Lung (tissue), 12 donors: ENCODE data around the gene DLG2. TPM values are rescaled to one million over a fixed set of nuclear protein-coding genes. Genes with fewer than 3 reads are reported as not detected.

Experiments used
- ATAC-seq: fragments of 200-7000 bp; cut with Tn5 transposase; one replicate; pipeline ENCODE4 v1.9.1; 2020; ENCODE audit warnings: moderate number of reproducible peaks; ENCODE audit not compliant: insufficient read depth, low FRiP score
- DNase-seq, 3 donors: peaks; one replicate each; pipeline ENCODE4 v3.0.0-alpha.2; 2013 to 2017
- H3K27ac ChIP-seq, 2 donors: one replicate each; pipeline ENCODE4 v1.5.1; 2013; ENCODE audit warnings: mild to moderate bottlenecking in 2 of 2, moderate library complexity in 2 of 2, control low read depth in 1 of 2, inconsistent platforms in 1 of 2, low read depth in 1 of 2, low read length in 1 of 2
- H3K27me3 ChIP-seq, 3 donors: one replicate each; pipeline ENCODE4 v1.5.1; 2013; ENCODE audit warnings: low read length in 2 of 3; ENCODE audit not compliant: control insufficient read depth in 3 of 3, insufficient read depth in 3 of 3
- H3K36me3 ChIP-seq, 4 donors: one replicate each; pipeline ENCODE4 v1.5.1; 2013; ENCODE audit warnings: low read length in 4 of 4, mild to moderate bottlenecking in 1 of 4, moderate library complexity in 1 of 4; ENCODE audit not compliant: control insufficient read depth in 4 of 4, insufficient read depth in 4 of 4
- H3K4me1 ChIP-seq, 5 donors: one replicate each; pipeline ENCODE4 v1.5.1; 2013; ENCODE audit warnings: low read length in 5 of 5, mild to moderate bottlenecking in 2 of 5, moderate library complexity in 1 of 5; ENCODE audit not compliant: control insufficient read depth in 5 of 5, insufficient read depth in 5 of 5
- H3K4me3 ChIP-seq: one replicate; pipeline ENCODE4 v1.5.1; 2013; ENCODE audit warnings: mild to moderate bottlenecking, control low read depth, moderate library complexity
- H3K9ac ChIP-seq, 2 donors: one replicate each; pipeline ENCODE4 v1.5.1; 2013; ENCODE audit warnings: low read length in 2 of 2, control low read depth in 1 of 2; ENCODE audit not compliant: insufficient read depth in 1 of 2
- H3K9me3 ChIP-seq, 4 donors: one replicate each; pipeline ENCODE4 v1.5.1; 2013; ENCODE audit warnings: low read length in 3 of 4, mild to moderate bottlenecking in 1 of 4, moderate library complexity in 1 of 4; ENCODE audit not compliant: control insufficient read depth in 4 of 4, insufficient read depth in 3 of 4
- CTCF ChIP-seq: IDR thresholded peaks from 2 replicates; pipeline ENCODE4 v1.5.1; 2012; ENCODE audit warnings: mild to moderate bottlenecking; ENCODE audit errors: control extremely low read depth, extremely low read depth
- WGBS, 2 donors: extraction: QIAGEN DNeasy Blood & Tissue Kit; methylation state at CpG; one replicate each; pipeline ENCODE4 v1.1.7; 2013; 5-methylcytosine and 5-hydroxymethylcytosine counted together
- polyA plus RNA-seq, 2 donors: library from polyadenylated mRNA; stranded (reverse); fragments of 200-250 nt; gene quantifications; one replicate each; pipeline ENCODE4 v1.2.1, GENCODE V29; 2013
- total RNA-seq, 2 donors: library from RNA; depleted of rRNA in 1 of 2; stranded (reverse); fragments of >200 nt in 1 of 2; gene quantifications; one replicate each; pipeline ENCODE4 v1.2.1, GENCODE V29; 2014 to 2021
- donor health status: control.
- donor health status: control.
- donor health status: Bipolar disorder and iron deficiency.
- donor health status: healthy.
- donor health status: DM: yes; HTN: yes; CAD: no.

The DLG2 gene
- total and polyA plus RNA-seq, 4 donors, result 0.32 to 24.1 (median 5.4) TPM

DNA sequence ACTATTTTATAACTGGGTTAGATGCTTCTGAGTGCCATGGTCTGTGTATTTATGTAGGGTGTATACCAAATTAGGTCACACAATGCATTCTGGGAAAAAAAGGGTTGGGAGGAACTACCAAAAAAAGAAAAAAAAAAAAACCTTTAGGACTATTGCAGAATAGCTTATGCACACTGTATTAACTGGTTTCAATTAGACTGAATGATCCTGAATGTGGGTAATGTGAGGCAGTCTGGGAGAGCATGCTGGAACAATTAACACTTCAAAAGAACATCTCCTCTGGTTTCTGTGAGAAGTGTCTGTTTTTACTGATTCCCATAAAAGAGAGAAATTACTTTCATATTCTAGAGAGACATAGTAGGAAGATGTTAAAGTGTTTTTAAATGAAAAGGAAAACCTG is 521.3 kb downstream of the DLG2 start:
- Histone ChIP-seq H3K9me3 (no peaks in the 10 kb centered on the region), H3K4me1 (no peaks in the 10 kb centered on the region), H3K4me3 (no peak overlapping the region), H3K9ac (no peak overlapping the region), H3K36me3 (no peaks in the 10 kb centered on the region), H3K27me3 (no peaks in the 10 kb centered on the region), H3K27ac (no peak overlapping the region)
- no peak for TF ChIP-seq CTCF
- ATAC-seq (no peak), DNase-seq (no peak)

GRCh38 chr11:85099522-85099921 is 527.6 kb downstream of the DLG2 start:
- H3K27ac ChIP-seq, result no peak overlapping the region
- WGBS, 2 donors, result 80 to 86% methylated on average over 3 of the region's 3 CpGs
- no peak for TF ChIP-seq CTCF
- no peak for ATAC-seq
- no peaks in the 10 kb centered on the region for H3K27me3 ChIP-seq
- no peak overlapping the region for H3K9ac ChIP-seq
- H3K4me1 ChIP-seq, result peaks cover 0 to 5% (median 0%) of the 10 kb centered on the region in 5 donors
- no peaks in the 10 kb centered on the region for H3K9me3 ChIP-seq
- no peak overlapping the region for H3K4me3 ChIP-seq
- H3K36me3 ChIP-seq, result no peaks in the 10 kb centered on the region
- no peak for DNase-seq

DNA sequence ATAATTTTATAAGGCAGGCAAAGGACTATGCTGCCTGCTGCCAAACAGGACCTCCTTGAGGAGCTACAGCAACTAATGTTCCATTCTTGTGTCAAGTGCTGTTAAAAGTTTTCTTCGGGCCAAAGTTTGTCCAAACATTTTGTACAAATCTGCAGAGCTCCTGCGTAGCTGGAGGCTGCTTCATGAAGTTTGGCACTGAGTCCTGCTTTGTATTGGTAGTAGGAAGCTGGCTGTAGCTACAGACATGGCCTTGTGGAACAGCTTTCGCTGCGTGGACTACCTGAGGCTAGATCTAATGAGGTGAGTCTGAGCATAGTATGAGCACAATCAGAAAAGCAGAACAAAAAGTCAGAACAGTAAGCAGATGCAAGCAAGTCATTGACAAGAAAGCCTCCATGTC is 528.1 kb downstream of the DLG2 start:
- WGBS, 2 donors, result 55% methylated on average over 4 of the region's 4 CpGs
- Histone ChIP-seq H3K9ac (no peak overlapping the region), H3K4me3 (no peak overlapping the region), H3K4me1 (peaks cover 0 to 5% (median 0%) of the 10 kb centered on the region in 5 donors), H3K27ac (no peak overlapping the region), H3K36me3 (no peaks in the 10 kb centered on the region), H3K9me3 (no peaks in the 10 kb centered on the region), H3K27me3 (no peaks in the 10 kb centered on the region)
- no peak for TF ChIP-seq CTCF
- DNase-seq (peak in 1 of 3 donors; percentile 5), ATAC-seq (no peak)

DNA sequence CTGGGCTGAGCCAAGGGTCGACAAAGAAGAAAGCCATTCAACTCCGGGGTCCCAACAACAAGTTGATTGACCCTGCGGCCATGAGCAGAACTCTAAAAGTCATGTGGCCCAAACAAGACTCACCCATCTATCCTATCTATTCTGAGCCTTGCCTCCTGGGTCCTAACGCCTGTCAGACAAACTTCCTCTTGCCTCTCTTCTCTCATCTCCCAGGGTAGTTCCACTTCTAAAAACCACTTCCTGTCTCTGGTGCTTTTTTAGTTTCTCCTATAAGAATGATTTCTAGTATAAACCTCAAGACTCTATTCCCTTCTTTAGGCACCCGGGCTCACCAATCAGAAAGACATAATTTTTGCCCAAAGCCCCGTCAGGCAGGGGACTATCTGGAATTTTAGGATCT is 530.2 kb downstream of the DLG2 start:
- H3K4me3 ChIP-seq, result no peak overlapping the region
- H3K4me1 ChIP-seq, result peaks cover 0 to 5% (median 0%) of the 10 kb centered on the region in 5 donors
- no peaks in the 10 kb centered on the region for H3K27me3 ChIP-seq
- H3K9me3 ChIP-seq, result no peaks in the 10 kb centered on the region
- no peak for ATAC-seq
- no peak overlapping the region for H3K9ac ChIP-seq
- no peak overlapping the region for H3K27ac ChIP-seq
- H3K36me3 ChIP-seq, result no peaks in the 10 kb centered on the region
- 74 to 83% methylated on average over 6 of the region's 6 CpGs for WGBS, 2 donors
- no peak for DNase-seq
- no peak for TF ChIP-seq CTCF
